MM.1S (cell line): Measurements from ENCODE around the gene MXRA7.

Experiments
- DNase-seq: peaks from one replicate; pipeline ENCODE4 v3.0.0-alpha.2; 2015
- H2AFZ ChIP-seq: fragments of 300-600 bp; sonication (generic); 2 replicates; pipeline ENCODE4 v1.6.0; 2016; ENCODE audit warnings: antibody characterized with exemption, low read length
- H3F3A ChIP-seq: fragments of 300-600 bp; sonication (generic); 2 replicates; pipeline ENCODE4 v1.6.1; 2016; ENCODE audit warnings: mild to moderate bottlenecking, antibody characterized with exemption, low read length, moderate library complexity, mixed read lengths; ENCODE audit not compliant: insufficient read depth
- H3K27ac ChIP-seq: fragments of 300-600 bp; sonication (generic); 2 replicates; pipeline ENCODE4 v1.5.1; 2016; ENCODE audit warnings: mild to moderate bottlenecking, low read length
- H3K27me3 ChIP-seq: fragments of 300-600 bp; sonication (generic); replicated peaks from 2 replicates; pipeline ENCODE4 v1.6.0; 2016; ENCODE audit warnings: low read length; ENCODE audit not compliant: insufficient read depth
- H3K36me3 ChIP-seq: fragments of 300-600 bp; sonication (generic); replicated peaks from 2 replicates; pipeline ENCODE4 v1.6.1; 2016; ENCODE audit warnings: mild to moderate bottlenecking, low read length, mixed read lengths; ENCODE audit not compliant: insufficient read depth
- H3K4me1 ChIP-seq: fragments of 300-600 bp; sonication (generic); 2 replicates; pipeline ENCODE4 v1.6.1; 2016; ENCODE audit warnings: low read length, mixed read lengths
- H3K4me2 ChIP-seq: fragments of 300-600 bp; sonication (generic); 2 replicates; pipeline ENCODE4 v1.6.0; 2016; ENCODE audit warnings: low read depth, low read length
- H3K4me3 ChIP-seq: fragments of 300-600 bp; sonication (generic); 2 replicates; pipeline ENCODE4 v1.5.1; 2016; ENCODE audit warnings: low read length, mixed read lengths
- H3K79me2 ChIP-seq: fragments of 300-600 bp; sonication (generic); 2 replicates; pipeline ENCODE4 v1.6.1; 2016; ENCODE audit warnings: mixed run types, low read length, mixed read lengths
- H3K9ac ChIP-seq: fragments of 300-600 bp; sonication (generic); 2 replicates; pipeline ENCODE4 v1.6.1; 2016; ENCODE audit warnings: low read length, mixed read lengths
- H3K9me2 ChIP-seq: fragments of 300-600 bp; sonication (generic); replicated peaks from 2 replicates; pipeline ENCODE4 v1.6.1; 2016; ENCODE audit warnings: mild to moderate bottlenecking, low read length, mixed read lengths; ENCODE audit not compliant: insufficient read depth
- H3K9me3 ChIP-seq: fragments of 300-600 bp; sonication (generic); replicated peaks from 2 replicates; pipeline ENCODE4 v1.6.1; 2016; ENCODE audit warnings: mild to moderate bottlenecking, low read length, mixed read lengths; ENCODE audit not compliant: insufficient read depth
- H4K20me1 ChIP-seq: fragments of 300-600 bp; sonication (generic); 2 replicates; pipeline ENCODE4 v1.6.1; 2016; ENCODE audit warnings: mild to moderate bottlenecking, low read length, moderate library complexity, mixed read lengths; ENCODE audit not compliant: insufficient read depth
- EZH2 ChIP-seq: fragments of 300-600 bp; sonication (generic); optimal IDR thresholded peaks from 2 replicates; pipeline ENCODE3; 2017; ENCODE audit warnings: low read depth, mild to moderate bottlenecking, antibody characterized with exemption, low read length, mixed read lengths
- EZH2phosphoT487 ChIP-seq: fragments of 300-600 bp; sonication (generic); IDR thresholded peaks from 2 replicates; pipeline ENCODE4 v1.6.1; 2018; ENCODE audit warnings: antibody characterized with exemption, low read length
- TF ChIP-seq, protein P1 (sequence below): fragments of 300-600 bp; sonication (generic); IDR thresholded peaks from 2 replicates; pipeline ENCODE4 v1.5.1; 2016; ENCODE audit warnings: antibody characterized with exemption, low read length, mixed read lengths

MXRA7 gene

GRCh38 chr17:76677406-76677805, 33.4 kb downstream of the MXRA7 start:
- no peak overlapping the region for H2AFZ ChIP-seq
- H3K9ac ChIP-seq: no peak overlapping the region
- DNase-seq: no peak
- no peaks in the 10 kb centered on the region for H3K9me2 ChIP-seq
- H3K9me3 ChIP-seq: no peaks in the 10 kb centered on the region
- no peak overlapping the region for H3K4me2 ChIP-seq
- no peaks in the 10 kb centered on the region for H3K79me2 ChIP-seq
- TF ChIP-seq EZH2: no peak
- no peak for TF ChIP-seq EZH2phosphoT487
- TF ChIP-seq, protein P1, sequence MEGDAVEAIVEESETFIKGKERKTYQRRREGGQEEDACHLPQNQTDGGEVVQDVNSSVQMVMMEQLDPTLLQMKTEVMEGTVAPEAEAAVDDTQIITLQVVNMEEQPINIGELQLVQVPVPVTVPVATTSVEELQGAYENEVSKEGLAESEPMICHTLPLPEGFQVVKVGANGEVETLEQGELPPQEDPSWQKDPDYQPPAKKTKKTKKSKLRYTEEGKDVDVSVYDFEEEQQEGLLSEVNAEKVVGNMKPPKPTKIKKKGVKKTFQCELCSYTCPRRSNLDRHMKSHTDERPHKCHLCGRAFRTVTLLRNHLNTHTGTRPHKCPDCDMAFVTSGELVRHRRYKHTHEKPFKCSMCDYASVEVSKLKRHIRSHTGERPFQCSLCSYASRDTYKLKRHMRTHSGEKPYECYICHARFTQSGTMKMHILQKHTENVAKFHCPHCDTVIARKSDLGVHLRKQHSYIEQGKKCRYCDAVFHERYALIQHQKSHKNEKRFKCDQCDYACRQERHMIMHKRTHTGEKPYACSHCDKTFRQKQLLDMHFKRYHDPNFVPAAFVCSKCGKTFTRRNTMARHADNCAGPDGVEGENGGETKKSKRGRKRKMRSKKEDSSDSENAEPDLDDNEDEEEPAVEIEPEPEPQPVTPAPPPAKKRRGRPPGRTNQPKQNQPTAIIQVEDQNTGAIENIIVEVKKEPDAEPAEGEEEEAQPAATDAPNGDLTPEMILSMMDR: no peak
- no peaks in the 10 kb centered on the region for H3K4me1 ChIP-seq
- 0 out of 2 replicates have a peak, but pooled peaks cover 1% of the 10 kb centered on the region for H3F3A ChIP-seq
- H3K36me3 ChIP-seq: no peaks in the 10 kb centered on the region
- H3K4me3 ChIP-seq: no peak overlapping the region
- 0 out of 2 replicates have a peak, but pooled peaks cover 6% of the 10 kb centered on the region for H3K27me3 ChIP-seq
- no peak overlapping the region for H3K27ac ChIP-seq
- no peaks in the 10 kb centered on the region for H4K20me1 ChIP-seq

GRCh38 chr17:76676629-76677028, 34.1 kb downstream of the MXRA7 start:
- Histone ChIP-seq H3F3A (peaks cover 7% of the 10 kb centered on the region; the same call in 1 of the 2 replicates), H3K79me2 (no peaks in the 10 kb centered on the region), H3K9me2 (no peaks in the 10 kb centered on the region), H3K9me3 (no peaks in the 10 kb centered on the region), H3K27ac (no peak overlapping the region), H3K4me1 (no peaks in the 10 kb centered on the region), H2AFZ (no peak overlapping the region), H3K4me3 (no peak overlapping the region), H4K20me1 (no peaks in the 10 kb centered on the region), H3K9ac (no peak overlapping the region), H3K4me2 (no peak overlapping the region), H3K36me3 (no peaks in the 10 kb centered on the region), H3K27me3 (0 out of 2 replicates have a peak, but pooled peaks cover 2% of the 10 kb centered on the region)
- TF ChIP-seq, protein P1: no peak
- TF ChIP-seq EZH2: no peak
- TF ChIP-seq EZH2phosphoT487: no peak
- no peak for DNase-seq

- no peaks in the 10 kb centered on the region for H3K9me3 ChIP-seq
- DNase-seq: no peak
- H3K9ac ChIP-seq: no peak overlapping the region
- H3K36me3 ChIP-seq: no peaks in the 10 kb centered on the region
- peaks cover 7% of the 10 kb centered on the region; the same call in 1 of the 2 replicates for H3F3A ChIP-seq
- H4K20me1 ChIP-seq: no peaks in the 10 kb centered on the region
- H3K27ac ChIP-seq: no peak overlapping the region
- peaks cover 6% of the 10 kb centered on the region for H3K4me1 ChIP-seq
- no peak overlapping the region for H3K4me2 ChIP-seq
- TF ChIP-seq EZH2phosphoT487: no peak
- TF ChIP-seq, protein P1: no peak
- no peak for TF ChIP-seq EZH2
- no peak overlapping the region for H2AFZ ChIP-seq
- H3K27me3 ChIP-seq: no peaks in the 10 kb centered on the region
- H3K4me3 ChIP-seq: no peak overlapping the region
- no peaks in the 10 kb centered on the region for H3K79me2 ChIP-seq
- no peaks in the 10 kb centered on the region for H3K9me2 ChIP-seq
Measured at GRCh38 chr17:76675648-76676047, 35.1 kb downstream of the MXRA7 start.
